NCI-H2196 treated with DMSO at 0.1 percent for 48 hours (cell line): ENCODE results near the gene ARFRP1.

Experiments used
- DNase-seq: peaks from one replicate; lab custom pipeline; 2025; ENCODE audit not compliant: unreplicated experiment; lab: John Stamatoyannopoulos, UW

Gene ARFRP1

DNA sequence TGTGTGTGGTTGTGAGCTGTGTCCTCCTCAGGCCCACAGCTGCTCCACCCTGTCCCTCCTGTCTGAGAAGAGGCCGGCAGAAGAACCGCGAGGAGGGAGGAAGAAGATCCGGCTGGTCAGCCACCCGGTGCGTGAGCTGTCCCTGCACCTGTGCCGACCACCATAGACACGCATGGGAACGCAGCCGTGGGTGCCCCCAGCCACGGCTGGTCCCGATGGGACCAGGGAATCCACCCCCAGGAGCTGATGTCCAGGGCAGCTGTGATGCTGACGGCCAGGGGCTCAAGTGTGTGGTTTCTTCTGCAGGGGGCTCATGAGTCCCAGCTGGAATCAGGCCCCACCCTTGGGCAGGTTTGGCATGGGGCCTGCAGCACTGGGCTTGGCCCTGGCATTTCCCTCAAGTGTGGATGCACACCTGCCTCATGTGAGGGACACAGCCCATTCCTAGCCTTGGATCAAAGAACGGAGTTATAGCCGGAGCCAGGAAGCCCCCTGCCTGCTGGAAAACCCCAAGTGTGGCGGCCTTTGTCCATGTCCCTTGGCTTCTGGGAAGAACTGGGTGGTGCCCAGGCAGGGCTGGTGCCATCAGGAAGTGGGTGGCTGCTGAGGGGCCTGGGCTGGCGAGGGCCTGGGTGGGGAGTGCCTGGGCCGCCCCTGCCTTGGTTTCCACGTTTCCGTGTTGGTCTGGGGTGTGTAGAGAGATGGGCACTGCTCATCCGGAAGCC, 15.9 kb downstream of the ARFRP1 start:
- DNase-seq: no peak

DNA sequence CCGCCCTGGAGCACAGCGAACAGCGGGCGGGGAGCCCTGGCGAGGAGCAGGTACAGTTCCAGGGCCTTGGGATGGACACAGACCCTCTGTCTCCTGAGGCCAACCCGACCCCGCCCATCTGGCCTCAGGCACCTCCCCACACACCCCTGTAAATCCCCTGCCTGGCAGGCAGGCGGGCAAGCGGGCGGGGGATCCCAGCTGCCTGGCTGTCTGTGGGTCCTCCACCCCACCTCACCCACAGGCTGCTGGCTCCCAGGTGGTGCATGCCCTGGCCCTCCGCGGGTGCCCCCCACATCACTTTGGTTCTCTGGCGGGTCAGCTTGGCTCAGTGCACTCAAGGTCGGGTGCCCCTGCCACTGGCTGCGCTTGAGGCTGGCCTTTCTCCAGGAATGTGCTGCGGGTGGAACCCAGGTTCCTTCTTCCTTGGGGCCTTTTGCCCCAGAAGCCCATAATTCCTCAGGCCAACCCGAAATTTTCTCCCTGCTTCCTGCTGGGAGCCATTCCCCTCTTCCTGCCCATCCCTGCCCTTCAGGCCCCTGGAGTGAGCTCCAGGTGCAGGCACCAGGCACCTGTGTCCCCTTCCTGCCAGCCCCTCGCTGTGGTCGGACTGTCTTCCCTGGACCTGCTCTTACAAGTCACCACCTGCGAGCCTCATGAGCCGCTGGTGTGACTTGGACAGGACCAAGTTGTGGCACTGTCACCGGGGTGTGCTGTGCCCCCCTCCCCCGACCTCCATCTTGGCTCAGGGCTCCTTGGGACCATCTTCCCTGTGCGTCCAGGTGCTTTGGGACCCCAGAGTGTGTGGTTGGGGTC, 16.7 kb downstream of the ARFRP1 start:
- DNase-seq: no peak

DNA sequence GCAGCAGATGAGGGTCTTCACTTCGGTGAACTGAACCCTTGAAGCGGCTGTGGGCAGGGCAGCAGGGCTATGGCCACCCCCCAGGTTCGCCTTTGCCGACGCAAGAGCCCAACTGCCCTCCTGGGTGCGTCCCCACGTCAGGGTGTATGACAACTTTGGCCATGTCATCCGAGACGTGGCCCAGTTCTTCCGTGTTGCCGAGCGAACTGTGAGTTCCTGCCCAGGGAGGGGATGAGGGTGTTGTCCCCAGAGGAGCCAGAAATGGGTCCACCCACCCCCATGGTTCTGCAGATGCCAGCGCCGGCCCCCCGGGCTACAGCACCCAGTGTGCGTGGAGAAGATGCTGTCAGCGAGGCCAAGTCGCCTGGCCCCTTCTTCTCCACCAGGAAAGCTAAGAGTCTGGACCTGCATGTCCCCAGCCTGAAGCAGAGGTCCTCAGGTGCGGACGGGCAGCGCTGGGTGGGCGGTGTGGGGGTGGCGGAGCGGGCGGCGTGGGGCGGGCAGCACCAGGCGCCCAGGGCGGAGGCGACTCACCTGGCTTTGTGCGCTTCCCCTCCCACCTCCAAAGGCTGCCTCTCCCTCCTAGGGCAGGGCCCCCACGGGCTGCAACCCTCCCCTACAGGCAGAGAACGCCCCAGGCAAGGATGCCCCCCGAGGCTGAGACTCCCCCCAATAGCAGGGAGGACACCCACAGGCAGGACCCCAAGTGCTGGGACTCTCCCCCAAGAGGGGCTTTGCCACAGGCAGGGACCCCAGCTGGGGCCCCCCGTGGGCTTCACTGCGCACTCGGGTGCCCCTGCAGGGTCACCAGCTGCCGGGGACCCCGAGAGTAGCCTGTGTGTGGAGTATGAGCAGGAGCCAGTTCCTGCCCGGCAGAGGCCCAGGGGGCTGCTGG, 17.5 kb downstream of the ARFRP1 start:
- DNase-seq: no peak

GRCh38 chr20:63689046-63690002, 18.5 kb downstream of the ARFRP1 start:
- no peak for DNase-seq

DNA sequence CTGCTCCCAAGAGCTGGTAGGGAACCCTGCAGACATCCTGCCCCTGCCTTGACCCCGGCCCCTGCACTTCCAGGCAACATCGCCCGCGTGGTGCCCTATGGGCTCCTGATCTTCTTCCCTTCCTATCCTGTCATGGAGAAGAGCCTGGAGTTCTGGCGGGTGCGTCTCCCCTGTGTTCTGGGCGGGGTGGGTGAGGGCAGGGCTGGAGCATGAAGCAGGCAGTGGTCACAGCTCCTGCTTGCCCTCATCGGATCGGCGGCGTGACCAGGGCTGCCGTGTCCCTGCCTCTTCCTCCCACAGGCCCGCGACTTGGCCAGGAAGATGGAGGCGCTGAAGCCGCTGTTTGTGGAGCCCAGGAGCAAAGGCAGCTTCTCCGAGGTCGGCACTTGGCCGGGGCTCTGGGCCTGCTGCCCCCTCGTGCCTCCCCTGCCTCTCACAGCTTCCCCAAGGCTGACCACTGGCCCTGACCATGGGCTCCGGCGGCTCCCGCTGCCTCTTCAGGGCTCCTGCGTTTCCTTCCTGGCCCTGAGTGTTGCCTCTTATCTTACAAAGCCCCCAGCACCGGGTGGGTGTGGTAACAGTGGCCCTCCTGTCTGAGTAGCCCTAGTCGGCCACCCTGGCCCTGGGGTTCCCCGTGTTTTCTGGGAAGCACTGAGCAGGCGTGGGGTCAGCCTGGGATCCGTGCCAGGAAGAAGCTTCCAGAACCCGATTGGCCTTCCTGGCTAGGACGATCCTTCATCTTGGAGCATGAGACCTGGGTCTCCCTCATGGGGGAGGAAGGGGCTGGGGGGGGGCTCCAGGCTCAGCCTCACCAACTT, 19.3 kb downstream of the ARFRP1 start:
- DNase-seq: no peak

DNA sequence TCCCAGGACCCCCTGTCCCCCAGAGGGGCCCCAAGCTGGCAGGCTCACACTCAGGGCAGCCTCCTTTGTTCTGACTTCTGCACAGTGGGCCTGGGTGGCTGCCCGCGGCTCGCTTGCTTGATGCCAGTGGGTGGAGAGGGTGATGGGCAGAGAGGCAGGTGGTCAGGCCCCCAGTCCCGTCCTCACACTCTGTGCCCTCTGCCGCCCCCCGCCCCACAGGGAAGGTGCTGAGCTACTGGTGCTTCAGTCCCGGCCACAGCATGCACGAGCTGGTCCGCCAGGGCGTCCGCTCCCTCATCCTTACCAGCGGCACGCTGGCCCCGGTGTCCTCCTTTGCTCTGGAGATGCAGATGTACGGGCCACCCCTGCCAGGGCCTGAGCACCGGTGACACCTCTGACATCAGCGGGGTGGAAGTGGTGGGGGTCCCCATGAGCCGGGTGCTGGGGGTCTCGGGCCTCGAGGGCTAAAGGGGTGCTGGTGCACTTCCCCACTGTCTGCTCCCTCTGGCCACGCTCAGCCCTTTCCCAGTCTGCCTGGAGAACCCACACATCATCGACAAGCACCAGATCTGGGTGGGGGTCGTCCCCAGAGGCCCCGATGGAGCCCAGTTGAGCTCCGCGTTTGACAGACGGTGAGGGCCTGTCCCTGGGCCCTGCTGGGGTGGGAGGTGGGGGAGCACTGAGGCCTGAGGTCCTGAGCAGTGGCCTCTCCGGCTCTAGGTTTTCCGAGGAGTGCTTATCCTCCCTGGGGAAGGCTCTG, 20.2 kb downstream of the ARFRP1 start:
- DNase-seq: no peak

DNA sequence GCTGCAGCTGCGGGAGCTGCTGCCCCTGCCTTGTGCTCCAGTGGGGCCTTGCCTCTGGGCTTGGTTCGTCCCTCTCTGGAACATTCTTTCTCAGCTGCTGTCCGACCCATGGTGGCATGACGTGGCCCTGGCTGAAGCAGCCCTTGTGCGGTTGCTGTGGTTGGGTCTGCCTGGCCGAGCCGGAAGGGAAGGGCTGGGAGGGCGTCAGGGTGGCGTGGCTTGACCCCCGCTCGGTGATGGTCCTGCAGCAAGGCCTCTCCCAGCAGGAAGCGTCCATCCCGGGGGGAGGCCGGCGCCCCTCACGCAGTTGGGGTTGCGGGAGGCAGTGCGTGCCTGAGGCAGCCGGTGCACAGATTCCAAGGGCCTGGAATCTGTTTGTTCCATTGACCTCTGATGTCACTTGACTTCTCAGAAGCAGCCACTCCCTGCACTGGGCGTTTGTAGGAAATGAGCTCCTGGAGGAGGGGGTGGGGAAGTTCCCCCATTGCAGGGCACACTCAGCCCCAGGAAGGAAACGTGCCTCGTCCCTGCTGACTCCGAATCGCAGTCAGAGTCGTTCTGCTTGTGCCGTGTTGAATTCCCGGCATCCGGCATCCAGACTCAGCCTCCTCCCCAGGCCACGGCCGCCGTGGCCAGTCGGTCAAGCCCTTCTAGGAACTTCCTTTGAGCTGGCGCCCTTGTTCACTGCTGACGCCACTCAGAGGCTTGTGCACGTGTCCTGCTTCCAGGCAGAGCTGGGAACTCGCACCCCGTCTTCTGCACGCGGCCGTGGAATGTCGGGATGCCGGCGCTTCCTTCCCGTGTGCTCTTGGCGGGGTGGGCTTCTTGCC, 21.1 kb downstream of the ARFRP1 start:
- no peak for DNase-seq

- DNase-seq: no peak
Observed at GRCh38 chr20:63686094-63686491, 21.7 kb downstream of the ARFRP1 start.

- no peak for DNase-seq
Observed at GRCh38 chr20:63685269-63686026, 22.3 kb downstream of the ARFRP1 start.

DNA sequence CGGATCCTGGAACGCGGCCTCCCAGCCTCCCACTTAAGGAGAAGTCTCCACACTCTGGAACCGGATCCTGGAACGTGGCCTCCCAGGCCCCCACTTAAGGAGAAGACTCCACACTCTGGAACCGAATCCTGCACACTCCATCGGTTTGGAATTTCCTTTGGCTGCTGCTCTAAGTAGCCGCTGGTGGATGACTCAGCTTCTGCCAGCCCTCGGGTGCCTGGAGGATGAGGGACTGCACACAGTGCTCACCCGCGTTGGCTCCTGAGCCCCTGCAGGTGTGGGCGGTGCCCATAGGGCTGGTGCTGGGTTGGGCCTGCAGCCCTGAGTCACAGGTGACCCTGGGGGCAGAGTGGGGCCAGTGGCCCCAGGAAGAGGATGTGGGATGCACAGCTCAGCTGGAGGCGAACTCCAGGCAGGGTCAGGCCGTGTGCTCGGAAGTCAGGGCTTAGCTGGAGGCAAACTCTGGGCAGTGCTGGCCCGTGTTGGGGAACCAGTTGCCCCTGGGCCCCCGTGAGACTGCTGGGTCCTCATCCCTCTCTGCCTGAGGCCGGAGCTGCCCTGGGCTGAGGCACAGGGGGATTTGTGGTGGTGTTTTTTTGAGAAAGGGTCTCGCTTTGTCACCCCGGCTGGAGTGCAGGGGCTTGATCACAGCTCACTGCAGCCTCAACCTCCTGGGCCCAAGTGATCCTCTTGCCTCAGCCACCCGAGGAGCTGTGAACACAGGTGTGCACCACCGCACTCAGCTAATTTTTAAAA, 25.2 kb downstream of the ARFRP1 start:
- peak; percentile 14 for DNase-seq

DNA sequence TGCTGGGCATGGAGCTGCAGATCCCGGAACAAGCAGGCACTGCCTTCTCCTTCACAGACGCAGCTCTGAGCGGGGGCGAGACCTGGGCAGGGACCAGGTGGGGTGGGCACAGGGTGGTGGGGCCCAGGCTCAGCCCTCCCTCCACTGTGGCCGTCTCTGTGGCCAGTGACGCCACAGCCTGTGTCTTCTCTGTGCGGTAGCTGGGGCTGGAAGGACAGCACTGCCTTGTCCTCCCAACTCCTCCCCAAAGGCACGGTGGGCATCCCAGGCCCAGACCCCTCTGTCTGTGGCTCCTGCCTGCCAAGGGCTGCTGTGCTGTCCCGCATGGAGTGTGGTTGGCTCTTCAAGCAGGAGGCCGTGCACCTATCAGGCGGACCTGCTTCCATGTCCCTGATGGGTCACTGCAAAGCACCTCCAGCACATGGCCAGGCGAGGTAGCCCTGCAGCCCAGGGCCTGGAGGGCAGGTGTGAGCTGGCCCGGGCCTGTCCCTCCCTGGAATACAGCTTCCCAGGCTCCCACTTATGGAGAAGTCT, 26.1 kb downstream of the ARFRP1 start:
- DNase-seq: no peak

DNA sequence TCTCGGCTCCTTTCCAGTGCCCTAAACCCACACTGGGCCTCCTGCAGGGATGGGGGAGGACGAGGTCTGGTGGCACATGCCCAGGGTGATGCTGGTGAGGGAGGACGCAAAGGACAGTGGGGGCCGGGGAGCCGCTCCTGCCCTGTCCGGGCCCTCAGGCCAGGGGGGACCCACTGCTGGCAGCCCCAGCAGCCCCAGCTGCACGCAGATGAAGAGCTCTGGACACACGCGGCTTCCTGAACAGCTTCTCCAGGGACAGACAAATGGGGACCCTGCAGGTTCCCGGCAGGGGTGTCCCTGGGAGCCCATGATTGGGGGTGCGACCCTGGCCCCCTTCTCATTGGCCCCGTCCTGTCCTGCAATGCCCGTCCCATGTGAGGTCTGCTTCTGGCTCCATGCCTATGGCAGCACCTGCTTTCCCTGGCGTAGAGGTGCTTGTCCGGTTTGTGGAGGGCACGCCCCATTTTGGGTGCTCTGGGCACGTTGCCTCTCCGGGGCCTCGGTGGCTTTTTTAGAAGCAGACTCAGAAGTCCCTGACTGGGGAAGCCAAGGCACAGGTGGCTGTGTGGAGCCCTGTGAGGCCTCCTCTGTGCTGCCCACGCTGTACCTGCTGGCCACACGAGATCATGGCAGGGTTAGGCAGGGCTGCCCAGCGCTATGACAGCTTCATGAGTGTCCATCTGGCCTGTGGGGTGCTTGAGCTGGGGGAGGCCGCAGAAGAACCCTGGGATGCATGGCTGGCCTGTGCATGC, 26.7 kb downstream of the ARFRP1 start:
- DNase-seq: no peak

GRCh38 chr20:63680427-63680826, 27.3 kb downstream of the ARFRP1 start:
- DNase-seq: no peak

DNA sequence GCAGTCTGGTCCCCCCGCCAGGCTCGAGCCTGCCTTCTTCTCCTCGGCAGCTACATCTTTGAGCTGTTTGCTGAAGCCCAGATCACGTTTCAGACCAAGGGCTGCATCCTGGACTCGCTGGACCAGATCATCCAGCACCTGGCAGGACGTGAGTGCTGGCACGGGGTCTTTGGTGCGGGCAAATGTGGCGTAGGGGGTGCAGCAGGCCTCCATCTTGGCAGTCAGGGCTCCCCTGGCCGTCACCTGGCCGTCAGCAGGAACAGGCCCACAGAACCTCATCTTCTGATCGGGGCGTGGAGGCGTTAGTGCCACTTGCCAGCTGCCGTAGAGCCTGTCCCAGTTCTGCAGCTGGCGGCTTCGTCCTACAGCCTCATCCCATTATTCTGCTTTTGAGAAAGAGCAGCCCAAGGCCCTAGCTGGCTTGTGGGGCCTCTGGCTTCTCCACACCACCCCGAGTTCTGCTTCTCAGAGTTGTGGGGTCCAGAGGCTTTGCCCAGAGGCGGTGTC, 27.9 kb downstream of the ARFRP1 start:
- no peak for DNase-seq
